Epithelial cell of proximal tubule (primary cell): ENCODE data around the gene NHS. TPM values are rescaled to one million over a fixed set of nuclear protein-coding genes. Genes with fewer than 3 reads are reported as not detected.

Experiments
- DNase-seq: peaks from one replicate; pipeline ENCODE4 v3.0.0-alpha.2; 2011; ENCODE audit warnings: low read depth
- H3K4me3 ChIP-seq: 2 replicates; pipeline ENCODE4 v1.5.1; 2011; ENCODE audit warnings: low read depth, mild to moderate bottlenecking, low read length
- total RNA-seq: library from RNA; depleted of rRNA; stranded (reverse); fragments of >200 nt; gene quantifications from 2 replicates; pipeline ENCODE4 v1.2.3, GENCODE V29; 2015
- TF ChIP-seq, protein P1 (sequence below): conservative IDR thresholded peaks from 2 replicates; pipeline ENCODE4 v1.5.1; 2012; ENCODE audit warnings: low read depth, mild to moderate bottlenecking, low read length

NHS gene
- 7.6 and 9.0 TPM in 2 replicates for total RNA-seq

DNA sequence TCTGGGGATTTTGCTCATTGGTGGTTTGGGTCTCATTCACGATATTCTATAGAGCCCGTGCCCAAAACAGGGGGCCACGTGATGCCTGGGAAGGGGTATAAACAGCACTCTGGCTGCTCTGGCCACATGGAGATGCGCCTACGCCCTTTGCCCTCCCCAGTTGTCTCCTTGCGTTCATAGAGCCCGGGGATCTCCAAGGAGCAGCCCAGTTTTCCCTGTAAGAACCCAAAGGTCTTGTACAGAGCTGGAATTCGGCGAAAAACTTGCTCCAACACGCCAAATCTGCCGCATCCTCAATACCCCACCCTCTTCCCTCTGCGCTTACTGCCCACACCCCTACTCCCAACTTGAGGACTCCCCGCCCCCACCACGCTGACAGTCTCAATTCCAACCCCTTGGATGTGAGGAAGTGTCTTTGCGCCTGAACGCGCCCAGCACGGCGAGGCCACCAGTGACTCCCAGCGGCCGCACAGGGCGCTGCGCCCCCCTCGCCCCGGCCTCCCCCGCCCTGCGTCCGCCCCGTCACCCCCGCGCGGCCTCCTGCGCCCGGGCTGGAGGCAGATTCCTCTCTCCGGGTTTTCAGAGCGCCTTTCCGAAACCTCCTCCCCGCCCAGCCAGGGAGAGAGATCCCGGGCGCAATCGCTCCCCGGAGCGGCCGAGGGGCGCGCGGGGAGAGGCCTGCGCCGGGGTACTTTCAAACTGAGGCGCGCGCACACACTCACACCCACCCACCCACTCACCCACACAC is at the start of gene NHS:
TSS of gene NHS (plus strand) at position 582 of the 748 bp plus-strand sequence. CDS start 558 bp downstream, outside the sequence.
- H3K4me3 ChIP-seq = peak within 1 kb of the TSS; percentile 77
- no peak for DNase-seq
- TF ChIP-seq, protein P1, sequence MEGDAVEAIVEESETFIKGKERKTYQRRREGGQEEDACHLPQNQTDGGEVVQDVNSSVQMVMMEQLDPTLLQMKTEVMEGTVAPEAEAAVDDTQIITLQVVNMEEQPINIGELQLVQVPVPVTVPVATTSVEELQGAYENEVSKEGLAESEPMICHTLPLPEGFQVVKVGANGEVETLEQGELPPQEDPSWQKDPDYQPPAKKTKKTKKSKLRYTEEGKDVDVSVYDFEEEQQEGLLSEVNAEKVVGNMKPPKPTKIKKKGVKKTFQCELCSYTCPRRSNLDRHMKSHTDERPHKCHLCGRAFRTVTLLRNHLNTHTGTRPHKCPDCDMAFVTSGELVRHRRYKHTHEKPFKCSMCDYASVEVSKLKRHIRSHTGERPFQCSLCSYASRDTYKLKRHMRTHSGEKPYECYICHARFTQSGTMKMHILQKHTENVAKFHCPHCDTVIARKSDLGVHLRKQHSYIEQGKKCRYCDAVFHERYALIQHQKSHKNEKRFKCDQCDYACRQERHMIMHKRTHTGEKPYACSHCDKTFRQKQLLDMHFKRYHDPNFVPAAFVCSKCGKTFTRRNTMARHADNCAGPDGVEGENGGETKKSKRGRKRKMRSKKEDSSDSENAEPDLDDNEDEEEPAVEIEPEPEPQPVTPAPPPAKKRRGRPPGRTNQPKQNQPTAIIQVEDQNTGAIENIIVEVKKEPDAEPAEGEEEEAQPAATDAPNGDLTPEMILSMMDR = peak; percentile 43

DNA sequence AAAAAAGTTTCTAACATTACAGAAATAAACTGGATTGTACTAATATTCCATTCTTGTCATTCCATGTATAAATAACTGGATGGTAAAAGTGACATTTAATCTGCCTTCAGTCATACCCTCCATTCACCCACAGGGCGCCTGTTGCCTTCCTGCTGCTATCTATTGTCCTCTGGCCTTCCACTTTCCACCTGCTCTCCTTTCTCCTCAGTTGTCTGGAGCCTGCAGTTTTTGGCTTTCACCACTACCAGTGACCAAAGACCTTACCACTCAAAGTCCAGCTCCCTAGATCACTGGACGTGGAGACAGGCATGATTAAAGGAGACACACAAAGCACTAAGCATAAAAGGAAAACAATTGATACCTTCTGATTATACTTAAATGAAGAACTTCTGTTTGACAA is 46.2 kb upstream of the NHS start:
- H3K4me3 ChIP-seq = no peak overlapping the region
- TF ChIP-seq, protein P1 = no peak
- no peak for DNase-seq

DNA sequence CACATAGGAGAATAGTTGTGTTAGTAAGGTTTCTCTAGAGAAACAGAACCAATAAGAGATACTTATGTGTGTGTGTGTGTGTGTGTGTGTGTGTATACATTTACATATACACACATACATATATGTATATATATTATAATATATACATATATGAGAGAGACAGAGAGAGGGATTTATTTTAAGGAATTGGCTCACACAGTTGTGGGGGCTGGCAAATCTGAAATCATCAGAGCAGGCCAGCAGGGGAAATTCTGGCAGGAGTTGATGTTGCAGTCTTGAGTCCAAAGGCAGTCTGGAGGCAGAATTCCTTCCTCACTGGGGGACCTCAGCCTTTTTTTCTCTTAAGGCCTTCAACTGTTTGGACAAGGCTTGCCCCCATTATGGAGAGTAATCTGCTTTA is 38.6 kb upstream of the NHS start:
- no peak overlapping the region for H3K4me3 ChIP-seq
- TF ChIP-seq, protein P1 = no peak
- DNase-seq = no peak

DNA sequence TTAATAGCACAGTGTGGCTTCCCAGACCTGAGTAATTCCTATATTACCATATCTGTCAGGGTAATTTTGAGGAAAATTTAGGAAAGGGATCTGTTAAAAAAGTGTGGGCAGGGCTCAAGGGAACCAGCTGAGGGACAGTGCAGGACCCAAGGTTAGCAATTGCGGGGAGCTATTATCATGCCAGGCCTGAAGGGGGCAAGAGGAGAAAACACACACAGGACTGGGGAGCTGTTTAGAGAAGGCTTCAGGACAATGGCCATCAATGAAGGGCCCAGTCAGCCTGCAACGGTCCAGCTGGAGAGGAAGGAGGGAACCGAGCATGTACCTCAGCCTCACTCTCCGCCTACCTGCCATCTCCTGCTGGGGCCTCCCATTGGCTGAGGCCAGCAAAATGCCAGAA is 19.0 kb upstream of the NHS start:
- TF ChIP-seq, protein P1 = no peak

DNA sequence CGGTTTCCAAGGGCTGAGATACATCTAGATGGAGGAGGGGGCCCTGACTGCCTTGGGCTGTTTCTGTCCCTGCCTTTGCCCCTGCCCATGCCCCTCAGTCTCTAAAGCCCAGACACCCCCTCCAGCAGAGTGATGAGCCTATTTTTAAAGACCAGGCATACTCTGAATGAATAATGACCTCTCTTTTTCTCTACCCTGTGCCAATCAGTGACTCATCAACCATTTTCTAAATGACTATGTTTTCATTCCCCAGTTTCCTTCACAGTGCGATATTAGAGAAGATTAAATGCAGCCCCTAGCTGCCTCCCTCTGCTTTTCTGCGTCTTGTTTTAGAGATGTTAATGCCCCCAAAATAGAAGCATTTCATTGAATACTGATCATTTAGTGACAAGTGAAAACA is 15.5 kb upstream of the NHS start:
- H3K4me3 ChIP-seq = no peak overlapping the region
- DNase-seq = no peak
- TF ChIP-seq, protein P1 = no peak

More for the DNA sequence above, 19.0 kb upstream of the NHS start:
- no peak for DNase-seq
- H3K4me3 ChIP-seq = no peak overlapping the region

DNA sequence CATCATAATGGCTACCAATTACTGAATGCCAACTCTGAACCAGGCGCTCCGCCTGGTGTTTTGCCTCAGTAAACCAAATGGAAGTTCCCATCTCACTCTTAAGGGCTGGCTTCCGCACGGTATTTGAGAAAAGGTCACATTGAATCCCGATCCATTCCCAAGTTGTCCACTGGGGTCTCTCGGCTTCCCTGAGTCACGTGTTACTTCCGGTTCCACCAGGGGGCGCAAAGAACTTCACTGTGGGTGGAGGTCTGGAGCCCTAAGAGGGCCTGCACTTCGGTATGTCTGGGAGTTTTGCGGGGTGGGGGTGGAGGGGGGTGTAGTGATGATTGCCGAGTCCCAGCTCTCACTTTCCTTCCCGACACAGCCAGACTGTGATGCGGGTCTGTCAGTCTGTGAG is 13.4 kb upstream of the NHS start:
- TF ChIP-seq, protein P1 = peak; percentile 36
- no peak for DNase-seq
- H3K4me3 ChIP-seq = no peak overlapping the region

DNA sequence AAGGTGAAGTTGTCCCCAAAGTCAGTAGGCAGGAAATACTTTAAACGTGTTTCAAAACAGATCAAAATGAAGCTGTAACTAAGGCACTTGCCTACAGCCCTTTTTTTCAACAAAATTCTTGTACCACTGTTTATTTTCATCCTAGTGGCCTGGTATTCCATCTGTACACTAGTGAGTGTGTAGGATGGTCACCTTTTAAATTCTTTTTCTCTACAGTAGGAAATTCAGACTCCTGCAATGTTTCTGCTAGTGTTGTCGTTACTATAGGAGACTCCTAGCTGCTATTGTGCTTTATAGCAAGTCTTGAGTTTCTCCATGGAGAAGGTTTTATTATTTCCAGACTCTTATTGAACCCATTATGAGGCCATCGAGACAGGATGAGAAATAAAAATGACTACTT is 7.0 kb upstream of the NHS start:
- no peak overlapping the region for H3K4me3 ChIP-seq
- TF ChIP-seq, protein P1 = no peak
- no peak for DNase-seq
